K562 (cell line): ENCODE data around the gene GDF15. TPM values are rescaled to one million over a fixed set of nuclear protein-coding genes. Genes with fewer than 3 reads are reported as not detected.

Source experiments
- ATF1 ChIP-seq, 2 experiments: fragments of 450-650 bp in 1 of 2; IDR thresholded peaks; 2 replicates each; pipeline ENCODE4 v1.6.1; 2016; ENCODE audit warnings: missing compliant biosample characterization in 1 of 2, missing genetic modification characterization in 1 of 2
- ATF4 ChIP-seq: fragments of 450-650 bp; formaldehyde crosslinking; IDR thresholded peaks from 2 replicates; pipeline ENCODE4 v1.4.0; 2022; ENCODE audit warnings: mild to moderate bottlenecking, moderate library complexity
- CBX1 ChIP-seq: sonication (generic); IDR thresholded peaks from 2 replicates; pipeline ENCODE4 v1.6.1; 2016; ENCODE audit warnings: antibody characterized with exemption, low read depth, mild to moderate bottlenecking
- E2F1 ChIP-seq: sonication (generic); formaldehyde crosslinking; IDR thresholded peaks from 2 replicates; pipeline ENCODE4 v1.8.1; 2023; ENCODE audit warnings: mild to moderate bottlenecking, missing genetic modification reagents, moderate library complexity
- FOSL1 ChIP-seq: fragments of 200-800 bp; sonication (Bioruptor generic); conservative IDR thresholded peaks from 2 replicates; pipeline ENCODE4 v1.6.1; 2016; ENCODE audit warnings: missing genetic modification characterization, missing compliant biosample characterization
- FOXK2 ChIP-seq, 2 experiments: fragments of 450-650 bp; IDR thresholded peaks in 1 of 2; conservative IDR thresholded peaks in 1 of 2; 2 replicates each; pipeline ENCODE4 v1.6.1; 2016; ENCODE audit warnings: low read depth in 2 of 2, mild to moderate bottlenecking in 1 of 2
- GTF2B ChIP-seq: IDR thresholded peaks from 2 replicates; pipeline ENCODE4 v1.6.1; 2011; ENCODE audit not compliant: insufficient read length; ENCODE audit errors: extremely low read depth
- ID3 ChIP-seq, 2 experiments: fragments of 250-450 bp in 1 of 2; fragments of 450-650 bp in 1 of 2; sonication (Bioruptor Pico) in 1 of 2; IDR thresholded peaks; 2 replicates each; pipeline versions ENCODE4 v1.6.1 to v1.8.0; 2016 to 2021; ENCODE audit warnings: mild to moderate bottlenecking in 2 of 2, moderate library complexity in 2 of 2, missing compliant biosample characterization in 1 of 2, missing genetic modification characterization in 1 of 2
- MAZ ChIP-seq, 2 experiments: fragments of 450-650 bp in 1 of 2; sonication (generic) in 1 of 2; formaldehyde crosslinking; IDR thresholded peaks in 1 of 2; conservative IDR thresholded peaks in 1 of 2; 2 replicates each; pipeline versions ENCODE4 v1.4.0 to v1.5.0; 2020; ENCODE audit warnings: mild to moderate bottlenecking in 1 of 2, missing genetic modification reagents in 1 of 2
- PTBP1 ChIP-seq: fragments of 200-400 bp; formaldehyde crosslinking; IDR thresholded peaks from 2 replicates; pipeline ENCODE4 v1.6.1; 2017; ENCODE audit warnings: low read depth, low read length
- RCOR1 ChIP-seq, 2 experiments: IDR thresholded peaks; 2 replicates each; pipeline ENCODE4 v1.6.1; 2012; ENCODE audit warnings: low read depth in 2 of 2, low read length in 2 of 2, borderline replicate concordance in 1 of 2, improper control_type of control experiment in 1 of 2
- TOE1 ChIP-seq, 2 experiments: fragments of 450-650 bp in 1 of 2; sonication (generic) in 1 of 2; formaldehyde crosslinking in 1 of 2; IDR thresholded peaks; 2 replicates each; pipeline versions ENCODE4 v1.7.1 to v1.8.0; 2016 to 2022; ENCODE audit warnings: borderline replicate concordance in 2 of 2, mild to moderate bottlenecking in 2 of 2, antibody characterized with exemption in 1 of 2, inconsistent platforms in 1 of 2, low read depth in 1 of 2, missing genetic modification reagents in 1 of 2, moderate library complexity in 1 of 2
- ZC3H11A ChIP-seq: IDR thresholded peaks from 2 replicates; pipeline ENCODE4 v1.6.1; 2012; ENCODE audit warnings: low read depth, low read length, improper control_type of control experiment
- ZNF384 ChIP-seq: IDR thresholded peaks from 2 replicates; pipeline ENCODE4 v1.6.1; 2012; ENCODE audit warnings: low read depth, low read length, improper control_type of control experiment
- polyA plus RNA-seq, 8 experiments: library from polyadenylated mRNA; depleted of rRNA in 4 of 8; stranded (reverse) in 5 of 8; unstranded in 3 of 8; fragments of >200 nt; fragmentation: Nextera tagmentation in 2 of 8; fragmentation: Illumina TruSeq in 1 of 8; extraction: Ambion mirVana in 2 of 8; extraction: Trizol in 1 of 8; gene quantifications; 2 replicates each; pipeline versions ENCODE4 v1.2.1 to v1.2.3, GENCODE V29; 2011 to 2014; ENCODE audit warnings: inconsistent platforms in 1 of 8, missing spikeins in 1 of 8
- total RNA-seq, 7 experiments: library from RNA; depleted of rRNA in 6 of 7; stranded (reverse); fragments of >200 nt in 6 of 7; fragmentation: Illumina TruSeq in 2 of 7; extraction: Trizol in 2 of 7; gene quantifications; 2 replicates each; pipeline versions ENCODE4 v1.2.1 to v1.2.3, GENCODE V29; 2011 to 2021; ENCODE audit warnings: low replicate concordance in 1 of 7
- TF ChIP-seq, protein P1 (sequence below): sonication (generic); formaldehyde crosslinking; IDR thresholded peaks from 2 replicates; pipeline ENCODE4 v1.8.1; 2023; ENCODE audit warnings: mild to moderate bottlenecking, missing genetic modification reagents
- TF ChIP-seq, protein P2 (sequence below): fragments of 250-450 bp; sonication (Bioruptor Pico); IDR thresholded peaks from 2 replicates; pipeline ENCODE4 v1.5.1; 2021; ENCODE audit warnings: mild to moderate bottlenecking

GDF15 gene
- total and polyA plus RNA-seq, 9 of the 15 experiments (the other 6 are each of a cell fraction or from before 2014, with no cell fraction given) = 2.3 to 82.4 (median 12.5) TPM

DNA sequence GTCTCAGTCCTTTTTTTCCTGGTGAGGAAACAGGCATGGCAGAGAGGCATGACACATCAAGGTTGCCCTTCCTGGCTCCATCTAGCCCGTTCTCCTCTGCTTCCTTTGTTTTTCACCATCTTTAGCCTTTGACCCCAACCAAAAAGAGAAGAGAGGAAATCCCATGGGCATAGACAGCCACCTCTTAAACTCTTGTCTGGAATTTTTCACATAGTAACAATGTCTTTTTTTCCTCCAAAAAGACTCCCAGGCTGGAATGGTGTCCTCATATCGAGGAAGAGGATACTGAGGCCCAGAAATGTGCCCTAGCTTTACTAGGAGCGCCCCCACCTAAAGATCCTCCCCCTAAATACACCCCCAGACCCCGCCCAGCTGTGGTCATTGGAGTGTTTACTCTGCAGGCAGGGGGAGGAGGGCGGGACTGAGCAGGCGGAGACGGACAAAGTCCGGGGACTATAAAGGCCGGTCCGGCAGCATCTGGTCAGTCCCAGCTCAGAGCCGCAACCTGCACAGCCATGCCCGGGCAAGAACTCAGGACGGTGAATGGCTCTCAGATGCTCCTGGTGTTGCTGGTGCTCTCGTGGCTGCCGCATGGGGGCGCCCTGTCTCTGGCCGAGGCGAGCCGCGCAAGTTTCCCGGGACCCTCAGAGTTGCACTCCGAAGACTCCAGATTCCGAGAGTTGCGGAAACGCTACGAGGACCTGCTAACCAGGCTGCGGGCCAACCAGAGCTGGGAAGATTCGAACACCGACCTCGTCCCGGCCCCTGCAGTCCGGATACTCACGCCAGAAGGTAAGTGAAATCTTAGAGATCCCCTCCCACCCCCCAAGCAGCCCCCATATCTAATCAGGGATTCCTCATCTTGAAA, at the start of gene GDF15 (continued):
- TF ChIP-seq, protein P1, sequence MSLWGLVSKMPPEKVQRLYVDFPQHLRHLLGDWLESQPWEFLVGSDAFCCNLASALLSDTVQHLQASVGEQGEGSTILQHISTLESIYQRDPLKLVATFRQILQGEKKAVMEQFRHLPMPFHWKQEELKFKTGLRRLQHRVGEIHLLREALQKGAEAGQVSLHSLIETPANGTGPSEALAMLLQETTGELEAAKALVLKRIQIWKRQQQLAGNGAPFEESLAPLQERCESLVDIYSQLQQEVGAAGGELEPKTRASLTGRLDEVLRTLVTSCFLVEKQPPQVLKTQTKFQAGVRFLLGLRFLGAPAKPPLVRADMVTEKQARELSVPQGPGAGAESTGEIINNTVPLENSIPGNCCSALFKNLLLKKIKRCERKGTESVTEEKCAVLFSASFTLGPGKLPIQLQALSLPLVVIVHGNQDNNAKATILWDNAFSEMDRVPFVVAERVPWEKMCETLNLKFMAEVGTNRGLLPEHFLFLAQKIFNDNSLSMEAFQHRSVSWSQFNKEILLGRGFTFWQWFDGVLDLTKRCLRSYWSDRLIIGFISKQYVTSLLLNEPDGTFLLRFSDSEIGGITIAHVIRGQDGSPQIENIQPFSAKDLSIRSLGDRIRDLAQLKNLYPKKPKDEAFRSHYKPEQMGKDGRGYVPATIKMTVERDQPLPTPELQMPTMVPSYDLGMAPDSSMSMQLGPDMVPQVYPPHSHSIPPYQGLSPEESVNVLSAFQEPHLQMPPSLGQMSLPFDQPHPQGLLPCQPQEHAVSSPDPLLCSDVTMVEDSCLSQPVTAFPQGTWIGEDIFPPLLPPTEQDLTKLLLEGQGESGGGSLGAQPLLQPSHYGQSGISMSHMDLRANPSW (CRISPR knock-in tag) = peak; percentile 74; the same call in 1 of the 2 replicates
- peak; percentile 66; the same call in 1 of the 2 replicates for TF ChIP-seq ZNF384
- TF ChIP-seq ATF1 (CRISPR knock-in tag; IDR thresholded peaks at IDR 0.05) = no peak; the same call in 1 of the 2 replicates
- peak; percentile 73 for TF ChIP-seq ATF1 (tag; IDR thresholded peaks at IDR 0.05)
- peak; percentile 93 for TF ChIP-seq E2F1
- peak; percentile 18 to 96; a peak in 2 of 4 replicates for TF ChIP-seq RCOR1 (IDR thresholded peaks at IDR 0.05; ENCODE audit: borderline replicate concordance in 1 of 2, low read depth in 2 of 2, low read length in 2 of 2)
- peak; percentile 25; the same call in 1 of the 2 replicates for TF ChIP-seq ZC3H11A
- TF ChIP-seq, protein P2, sequence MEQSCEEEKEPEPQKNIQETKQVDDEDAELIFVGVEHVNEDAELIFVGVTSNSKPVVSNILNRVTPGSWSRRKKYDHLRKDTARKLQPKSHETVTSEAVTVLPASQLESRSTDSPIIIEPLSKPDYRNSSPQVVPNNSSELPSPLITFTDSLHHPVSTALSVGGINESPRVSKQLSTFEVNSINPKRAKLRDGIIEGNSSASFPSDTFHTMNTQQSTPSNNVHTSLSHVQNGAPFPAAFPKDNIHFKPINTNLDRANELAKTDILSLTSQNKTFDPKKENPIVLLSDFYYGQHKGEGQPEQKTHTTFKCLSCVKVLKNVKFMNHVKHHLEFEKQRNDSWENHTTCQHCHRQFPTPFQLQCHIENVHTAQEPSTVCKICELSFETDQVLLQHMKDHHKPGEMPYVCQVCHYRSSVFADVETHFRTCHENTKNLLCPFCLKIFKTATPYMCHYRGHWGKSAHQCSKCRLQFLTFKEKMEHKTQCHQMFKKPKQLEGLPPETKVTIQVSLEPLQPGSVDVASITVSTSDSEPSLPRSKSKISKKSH (CRISPR knock-in tag) = no peak
- peak; percentile 79; the same call in 1 of the 2 replicates for TF ChIP-seq TOE1 (IDR thresholded peaks at IDR 0.05; ENCODE audit: borderline replicate concordance)
- peak; percentile 95; the same call in 1 of the 2 replicates for TF ChIP-seq TOE1 (CRISPR knock-in tag; IDR thresholded peaks at IDR 0.05; ENCODE audit: borderline replicate concordance, low read depth)
- TF ChIP-seq FOXK2 (conservative IDR thresholded peaks at IDR 0.05 in 1 of 2, IDR thresholded peaks at IDR 0.05 in 1 of 2; ENCODE audit: low read depth in 2 of 2) = peak; percentile 86 to 91
- peak; percentile 79 to 86 for TF ChIP-seq MAZ (CRISPR knock-in tag; conservative IDR thresholded peaks at IDR 0.05 in 1 of 2, IDR thresholded peaks at IDR 0.05 in 1 of 2)
- TF ChIP-seq GTF2B = peak; percentile 54
- TF ChIP-seq CBX1 = peak; percentile 99
- peak; percentile 28 for TF ChIP-seq ATF4 (CRISPR knock-in tag)
- TF ChIP-seq FOSL1 = peak; percentile 49
- no peak for TF ChIP-seq ID3 (CRISPR knock-in tag; IDR thresholded peaks at IDR 0.05)
- TF ChIP-seq ID3 (tag; IDR thresholded peaks at IDR 0.05) = peak; percentile 18; the same call in 1 of the 2 replicates
- TF ChIP-seq PTBP1 = peak; percentile 23; the same call in 1 of the 2 replicates
